Caco-2 (cell line): ENCODE measurements around the gene CDC42. TPM values are rescaled to one million over a fixed set of nuclear protein-coding genes. Genes with fewer than 3 reads are reported as not detected.

Experiments used
- BruUV-seq: library from RNA; stranded (reverse); fragments of 400-500 nt; replicated peaks from 2 replicates; lab custom pipeline; 2021; lab: Mats Ljungman, UMichigan
- CTCF ChIA-PET: fragments of 300-600 bp; sonication (Branson Sonifier 250); formaldehyde crosslinking; loops from one replicate; lab custom pipeline; 2022; ENCODE audit warnings: antibody characterized with exemption; lab: Charles Lee
- POLR2A ChIA-PET: fragments of 300-600 bp; sonication (Branson Sonifier 250); formaldehyde crosslinking; loops from one replicate; lab custom pipeline; 2022; ENCODE audit warnings: antibody characterized with exemption; lab: Charles Lee
- DNase-seq, 2 experiments: peaks; one replicate each; pipeline versions ENCODE4 v3.0.0 to v3.0.0-alpha.2; 2020 to 2022
- H3K27me3 ChIP-seq: replicated peaks from 2 replicates; pipeline ENCODE4 v1.6.0; 2011; ENCODE audit warnings: low read length; ENCODE audit not compliant: control insufficient read depth, insufficient read depth
- H3K36me3 ChIP-seq: 2 replicates; pipeline ENCODE4 v1.5.1; 2011; ENCODE audit warnings: low read length; ENCODE audit not compliant: control insufficient read depth, insufficient read depth
- H3K4me1 ChIP-seq: fragments of 250-450 bp; sonication (Bioruptor Pico); 2 replicates; pipeline ENCODE4 v1.5.1; 2020; ENCODE audit warnings: mild to moderate bottlenecking
- H3K4me3 ChIP-seq: 2 replicates; pipeline ENCODE4 v1.5.1; 2011; ENCODE audit warnings: low read depth, mild to moderate bottlenecking, control low read depth, low read length
- H3K9me3 ChIP-seq: fragments of 250-450 bp; sonication (Bioruptor Pico); 2 replicates; pipeline ENCODE4 v1.5.1; 2020; ENCODE audit warnings: mild to moderate bottlenecking, moderate library complexity
- H3K27ac Mint-ChIP-seq: one replicate; pipeline ENCODE4 v1.8.0; 2022; ENCODE audit warnings: mixed read lengths; ENCODE audit not compliant: unreplicated experiment
- H3K27me3 Mint-ChIP-seq: one replicate; pipeline ENCODE4 v1.8.0; 2022; ENCODE audit warnings: mixed read lengths; ENCODE audit not compliant: insufficient read depth, unreplicated experiment
- H3K36me3 Mint-ChIP-seq: one replicate; pipeline ENCODE4 v1.8.0; 2022; ENCODE audit warnings: mild to moderate bottlenecking, mixed read lengths; ENCODE audit not compliant: insufficient read depth, unreplicated experiment
- H3K4me1 Mint-ChIP-seq: one replicate; pipeline ENCODE4 v1.8.0; 2022; ENCODE audit warnings: low read depth, mixed read lengths; ENCODE audit not compliant: unreplicated experiment
- H3K4me3 Mint-ChIP-seq: one replicate; pipeline ENCODE4 v1.8.0; 2022; ENCODE audit warnings: mild to moderate bottlenecking, moderate library complexity, mixed read lengths; ENCODE audit not compliant: unreplicated experiment
- H3K9me3 Mint-ChIP-seq: one replicate; pipeline ENCODE4 v1.8.0; 2022; ENCODE audit warnings: mixed read lengths; ENCODE audit not compliant: unreplicated experiment
- intact Hi-C: fragments of 100-400 bp; cut with micrococcal nuclease; formaldehyde crosslinking; loops from one replicate; pipeline ENCODE4 v1.10.0; 2022; ENCODE audit not compliant: unreplicated experiment
- total RNA-seq: library from RNA; stranded (reverse); gene quantifications from 2 replicates; pipeline ENCODE4 v1.2.3, GENCODE V29; 2022
- TF ChIP-seq, protein P1 (sequence below), 2 experiments: fragments of 200-600 bp in 1 of 2; IDR thresholded peaks; 1 replicate in 1 of 2; 2 replicates in 1 of 2; pipeline versions ENCODE4 v1.5.1 to v1.8.0; 2011 to 2022; ENCODE audit warnings: antibody characterized with exemption in 1 of 2, control low read depth in 1 of 2, inconsistent platforms in 1 of 2, low read depth in 1 of 2, low read length in 1 of 2, mild to moderate bottlenecking in 1 of 2, moderate library complexity in 1 of 2; ENCODE audit not compliant: insufficient read depth in 1 of 2, severe bottlenecking in 1 of 2, unreplicated experiment in 1 of 2

CDC42 gene
- total RNA-seq, 1 experiment from 2014 or later = 240 TPM

GRCh38 chr1:22080191-22080590 is 27.7 kb downstream of the CDC42 start:
- H3K4me1 Mint-ChIP-seq = peaks cover 7% of the 10 kb centered on the region
- TF ChIP-seq, protein P1, sequence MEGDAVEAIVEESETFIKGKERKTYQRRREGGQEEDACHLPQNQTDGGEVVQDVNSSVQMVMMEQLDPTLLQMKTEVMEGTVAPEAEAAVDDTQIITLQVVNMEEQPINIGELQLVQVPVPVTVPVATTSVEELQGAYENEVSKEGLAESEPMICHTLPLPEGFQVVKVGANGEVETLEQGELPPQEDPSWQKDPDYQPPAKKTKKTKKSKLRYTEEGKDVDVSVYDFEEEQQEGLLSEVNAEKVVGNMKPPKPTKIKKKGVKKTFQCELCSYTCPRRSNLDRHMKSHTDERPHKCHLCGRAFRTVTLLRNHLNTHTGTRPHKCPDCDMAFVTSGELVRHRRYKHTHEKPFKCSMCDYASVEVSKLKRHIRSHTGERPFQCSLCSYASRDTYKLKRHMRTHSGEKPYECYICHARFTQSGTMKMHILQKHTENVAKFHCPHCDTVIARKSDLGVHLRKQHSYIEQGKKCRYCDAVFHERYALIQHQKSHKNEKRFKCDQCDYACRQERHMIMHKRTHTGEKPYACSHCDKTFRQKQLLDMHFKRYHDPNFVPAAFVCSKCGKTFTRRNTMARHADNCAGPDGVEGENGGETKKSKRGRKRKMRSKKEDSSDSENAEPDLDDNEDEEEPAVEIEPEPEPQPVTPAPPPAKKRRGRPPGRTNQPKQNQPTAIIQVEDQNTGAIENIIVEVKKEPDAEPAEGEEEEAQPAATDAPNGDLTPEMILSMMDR (IDR thresholded peaks at IDR 0.05; ENCODE audit: insufficient read depth in 1 of 2, low read depth in 1 of 2, low read length in 1 of 2, severe bottlenecking in 1 of 2, unreplicated experiment in 1 of 2) = no peak
- H3K9me3 Mint-ChIP-seq = no peaks in the 10 kb centered on the region
- Histone ChIP-seq H3K4me3 (no peak overlapping the region), H3K9me3 (no peaks in the 10 kb centered on the region), H3K4me1 (no peaks in the 10 kb centered on the region), H3K36me3 (peaks cover 1% of the 10 kb centered on the region), H3K27me3 (no peaks in the 10 kb centered on the region)
- H3K27ac Mint-ChIP-seq = no peak overlapping the region
- intact Hi-C loops = no loop called here
- peaks cover 81% of the 10 kb centered on the region for H3K36me3 Mint-ChIP-seq
- DNase-seq = no peak
- no peak overlapping the region for H3K4me3 Mint-ChIP-seq
- no TSS peak for BruUV-seq
- ChIA-PET CTCF (no interaction called here), POLR2A (interaction anchor here (0.6 kb wide), 1 partner anchor 16 kb away, joined by 3 read pairs; no protein-coding TSS in a partner anchor)
- no peaks in the 10 kb centered on the region for H3K27me3 Mint-ChIP-seq

GRCh38 chr1:22088331-22088730 is 35.8 kb downstream of the CDC42 start:
- intact Hi-C loops = no loop called here
- ChIA-PET POLR2A (no interaction called here), CTCF (no interaction called here)
- no peaks in the 10 kb centered on the region for H3K27me3 Mint-ChIP-seq
- TF ChIP-seq, protein P1 (IDR thresholded peaks at IDR 0.05; ENCODE audit: insufficient read depth in 1 of 2, low read depth in 1 of 2, low read length in 1 of 2, severe bottlenecking in 1 of 2, unreplicated experiment in 1 of 2) = no peak
- Histone ChIP-seq H3K27me3 (no peaks in the 10 kb centered on the region), H3K36me3 (no peaks in the 10 kb centered on the region; the same call in 1 of the 2 replicates), H3K9me3 (no peaks in the 10 kb centered on the region), H3K4me3 (no peak overlapping the region), H3K4me1 (no peaks in the 10 kb centered on the region)
- no TSS peak for BruUV-seq
- DNase-seq = no peak
- peak overlapping the region; percentile 0 for H3K27ac Mint-ChIP-seq
- peaks cover 5% of the 10 kb centered on the region for H3K4me1 Mint-ChIP-seq
- peaks cover 85% of the 10 kb centered on the region for H3K36me3 Mint-ChIP-seq
- H3K9me3 Mint-ChIP-seq = no peaks in the 10 kb centered on the region
- no peak overlapping the region for H3K4me3 Mint-ChIP-seq

GRCh38 chr1:22089134-22089571 is 36.6 kb downstream of the CDC42 start:
- TF ChIP-seq, protein P1 (IDR thresholded peaks at IDR 0.05; ENCODE audit: insufficient read depth in 1 of 2, low read depth in 1 of 2, low read length in 1 of 2, severe bottlenecking in 1 of 2, unreplicated experiment in 1 of 2) = no peak

More at GRCh38 chr1:22089134-22089571, 36.6 kb downstream of the CDC42 start:
- Histone ChIP-seq H3K36me3 (no peaks in the 10 kb centered on the region; the same call in 1 of the 2 replicates), H3K27me3 (no peaks in the 10 kb centered on the region), H3K4me1 (no peaks in the 10 kb centered on the region), H3K4me3 (no peak overlapping the region), H3K9me3 (no peaks in the 10 kb centered on the region)
- ChIA-PET CTCF (no interaction called here), POLR2A (no interaction called here)
- Mint-ChIP-seq H3K27ac (peak overlapping the region; percentile 0), H3K9me3 (no peaks in the 10 kb centered on the region), H3K36me3 (peaks cover 84% of the 10 kb centered on the region), H3K27me3 (no peaks in the 10 kb centered on the region), H3K4me1 (peaks cover 5% of the 10 kb centered on the region), H3K4me3 (no peak overlapping the region)
- DNase-seq = no peak
- intact Hi-C loops = no loop called here
- no TSS peak for BruUV-seq
